Omental fat pad (tissue), 4 donors: ENCODE measurements around the gene TRDN. TPM values are rescaled to one million over a fixed set of nuclear protein-coding genes. Genes with fewer than 3 reads are reported as not detected.
"Not testable (repeated sequence)": the region's sequence is repeated elsewhere in the genome, so short reads cannot be mapped to it uniquely, and the experiment has no call there.

Source experiments
- ATAC-seq: fragments of 150-250 bp; one replicate; pipeline ENCODE4 v1.9.1; 2016; ENCODE audit warnings: mild to moderate bottlenecking, moderate library complexity; ENCODE audit not compliant: low FRiP score
- DNase-seq: peaks from one replicate; pipeline ENCODE4 v3.0.0-alpha.2; 2019; ENCODE audit warnings: low spot score
- total RNA-seq, 4 donors: library from RNA; depleted of rRNA; stranded (reverse); fragments of >200 nt; gene quantifications; one replicate each; pipeline ENCODE4 v1.1.0, GENCODE V29; 2016
- TF ChIP-seq, protein P1 (sequence below), 3 donors: fragments of 450-650 bp; IDR thresholded peaks; one replicate each; pipeline ENCODE4 v1.5.1; 2016 to 2017; ENCODE audit warnings: antibody characterized with exemption in 3 of 3, mild to moderate bottlenecking in 3 of 3, moderate library complexity in 2 of 3

The TRDN gene
- total RNA-seq, 4 donors from 2014 or later = 0.09 to 1.1 (median 0.12) TPM; not detected in 1

DNA sequence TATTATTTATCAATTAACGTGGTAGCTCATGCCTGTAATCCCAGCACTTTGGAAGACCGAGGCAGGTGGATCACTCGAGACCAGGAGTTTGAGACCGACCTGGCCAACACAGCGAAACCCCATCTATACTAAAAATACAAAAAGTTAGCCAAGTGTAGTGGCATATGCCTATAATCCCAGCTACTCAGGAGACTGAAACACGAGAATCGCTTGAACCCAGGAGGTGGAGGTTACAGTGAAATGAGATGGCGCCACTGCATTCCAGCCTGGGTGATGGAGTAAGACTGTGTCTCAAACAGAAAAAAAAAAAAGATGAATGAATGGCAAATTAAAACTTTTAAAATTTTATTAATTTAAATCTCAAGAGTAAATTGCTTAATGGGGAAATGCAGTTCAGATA lies 341.1 kb downstream of the TRDN start:
- DNase-seq (no peak), ATAC-seq (no peak)
- TF ChIP-seq, protein P1, sequence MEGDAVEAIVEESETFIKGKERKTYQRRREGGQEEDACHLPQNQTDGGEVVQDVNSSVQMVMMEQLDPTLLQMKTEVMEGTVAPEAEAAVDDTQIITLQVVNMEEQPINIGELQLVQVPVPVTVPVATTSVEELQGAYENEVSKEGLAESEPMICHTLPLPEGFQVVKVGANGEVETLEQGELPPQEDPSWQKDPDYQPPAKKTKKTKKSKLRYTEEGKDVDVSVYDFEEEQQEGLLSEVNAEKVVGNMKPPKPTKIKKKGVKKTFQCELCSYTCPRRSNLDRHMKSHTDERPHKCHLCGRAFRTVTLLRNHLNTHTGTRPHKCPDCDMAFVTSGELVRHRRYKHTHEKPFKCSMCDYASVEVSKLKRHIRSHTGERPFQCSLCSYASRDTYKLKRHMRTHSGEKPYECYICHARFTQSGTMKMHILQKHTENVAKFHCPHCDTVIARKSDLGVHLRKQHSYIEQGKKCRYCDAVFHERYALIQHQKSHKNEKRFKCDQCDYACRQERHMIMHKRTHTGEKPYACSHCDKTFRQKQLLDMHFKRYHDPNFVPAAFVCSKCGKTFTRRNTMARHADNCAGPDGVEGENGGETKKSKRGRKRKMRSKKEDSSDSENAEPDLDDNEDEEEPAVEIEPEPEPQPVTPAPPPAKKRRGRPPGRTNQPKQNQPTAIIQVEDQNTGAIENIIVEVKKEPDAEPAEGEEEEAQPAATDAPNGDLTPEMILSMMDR (IDR thresholded peaks at IDR 0.05) = no peak

- TF ChIP-seq, protein P1 (IDR thresholded peaks at IDR 0.05) = no peak
- DNase-seq = no peak
These were observed 341.6 kb downstream of the TRDN start for GRCh38 chr6:123295181-123295580.

DNA sequence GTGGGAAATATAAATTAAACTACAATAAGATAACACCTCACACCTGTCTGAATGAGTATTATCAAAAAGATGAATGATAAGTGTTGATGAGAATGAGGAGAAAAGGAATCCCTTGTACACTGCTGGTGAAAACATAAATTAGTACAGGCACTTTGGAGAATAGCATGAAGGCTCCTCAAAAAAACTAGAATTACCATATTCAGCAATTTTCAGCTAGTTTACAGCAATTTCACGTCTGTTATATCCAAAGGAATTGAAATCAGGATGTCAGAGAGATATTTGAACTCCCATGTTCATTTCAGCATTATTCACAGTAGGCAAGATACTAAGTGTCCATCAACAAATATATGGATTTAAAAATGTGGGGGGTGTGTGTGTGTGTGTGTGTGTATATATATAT lies 348.1 kb downstream of the TRDN start:
- TF ChIP-seq, protein P1 (IDR thresholded peaks at IDR 0.05) = no peak
- no peak for DNase-seq
- ATAC-seq = no peak

More at GRCh38 chr6:123295181-123295580, 341.6 kb downstream of the TRDN start:
- ATAC-seq = no peak

- ATAC-seq (no peak), DNase-seq (no peak)
- TF ChIP-seq, protein P1 (IDR thresholded peaks at IDR 0.05) = no peak
These were observed 360.2 kb downstream of the TRDN start for GRCh38 chr6:123276546-123276980.

DNA sequence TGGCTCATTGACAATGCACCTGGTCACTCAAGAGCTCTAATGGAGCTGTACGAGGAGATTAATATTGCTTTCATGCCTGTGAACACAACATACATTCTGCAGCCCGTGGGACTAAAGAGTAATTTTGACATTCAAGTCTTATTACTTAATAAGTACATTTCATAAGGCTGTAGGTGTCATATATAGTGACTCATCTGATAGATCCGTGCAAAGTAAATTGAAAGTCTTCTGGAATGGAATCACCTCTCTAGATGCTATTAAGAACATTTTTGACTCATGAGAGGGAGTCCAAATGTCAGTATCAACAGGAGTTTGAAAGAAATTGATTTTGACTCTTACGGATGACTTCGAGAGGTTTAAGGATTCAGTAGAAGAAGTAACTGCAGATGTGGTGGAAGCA lies 372.8 kb downstream of the TRDN start:
- ATAC-seq = no peak
- TF ChIP-seq, protein P1 (IDR thresholded peaks at IDR 0.05) = no peak
- no peak for DNase-seq

DNA sequence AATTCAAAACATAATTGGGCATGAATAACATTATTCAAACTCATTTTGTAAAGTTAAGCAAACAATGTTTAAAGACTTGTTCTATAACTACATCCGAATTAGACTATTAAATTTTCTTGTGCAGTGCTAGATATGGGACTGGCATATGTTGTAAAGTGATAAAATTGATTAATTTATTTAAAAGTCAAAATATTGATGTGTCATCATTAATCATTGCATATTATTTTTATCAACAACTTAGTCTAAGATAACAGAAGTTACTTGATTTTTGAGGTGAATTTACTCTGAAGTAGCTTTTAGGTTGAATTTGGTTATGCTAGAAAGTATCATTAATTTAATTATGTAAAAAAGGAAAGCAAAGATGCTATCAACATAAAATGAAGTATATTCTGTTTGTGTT lies 396.1 kb downstream of the TRDN start:
- no peak for ATAC-seq
- no peak for DNase-seq
- TF ChIP-seq, protein P1 (IDR thresholded peaks at IDR 0.05) = no peak

DNA sequence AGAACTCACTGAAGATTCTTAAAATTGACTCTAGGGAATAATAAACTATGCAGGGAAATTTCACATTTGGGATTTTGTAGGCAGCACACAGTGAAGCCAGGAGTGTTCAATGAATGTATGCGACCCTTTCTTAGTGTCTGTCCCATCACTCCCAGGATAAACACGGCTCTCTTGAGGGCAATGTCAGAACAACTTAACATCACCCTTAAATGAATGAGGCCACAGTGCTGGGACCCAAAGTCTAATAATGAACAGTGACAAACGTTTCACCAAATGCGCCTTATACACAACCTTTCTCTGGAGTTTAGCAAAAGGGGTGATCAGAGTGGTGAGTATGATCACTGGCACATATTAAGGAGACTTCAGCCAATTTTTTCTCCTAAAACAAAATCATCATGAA lies 403.4 kb downstream of the TRDN start:
- ATAC-seq = no peak
- DNase-seq = no peak
- TF ChIP-seq, protein P1 (IDR thresholded peaks at IDR 0.05) = no peak

- not testable (repeated sequence) for ATAC-seq, DNase-seq
These were observed 409.0 kb downstream of the TRDN start for GRCh38 chr6:123227789-123228188.
